Neural progenitor cell (in vitro differentiated cells): Measurements from ENCODE around the gene PAPPA2. TPM values are rescaled to one million over a fixed set of nuclear protein-coding genes. Genes with fewer than 3 reads are reported as not detected.

Source experiments
- DNase-seq: peaks from one replicate; pipeline ENCODE4 v3.0.0-alpha.2; 2016; ENCODE audit warnings: low spot score
- H2AFZ ChIP-seq: fragments of 200-600 bp; sonication (generic); replicated peaks from 2 replicates; pipeline ENCODE4 v1.6.1; 2016; ENCODE audit warnings: antibody characterized with exemption
- H3F3A ChIP-seq: fragments of 200-600 bp; sonication (generic); 2 replicates; pipeline ENCODE4 v1.6.1; 2016; ENCODE audit warnings: antibody characterized with exemption, low read depth
- H3K27ac ChIP-seq: fragments of 200-600 bp; sonication (generic); 2 replicates; pipeline ENCODE4 v1.5.1; 2016; ENCODE audit warnings: mild to moderate bottlenecking
- H3K27me3 ChIP-seq: fragments of 200-600 bp; sonication (generic); 2 replicates; pipeline ENCODE4 v1.6.1; 2016; ENCODE audit warnings: mild to moderate bottlenecking, moderate library complexity
- H3K36me3 ChIP-seq: fragments of 200-600 bp; sonication (generic); 2 replicates; pipeline ENCODE4 v1.5.1; 2016
- H3K4me1 ChIP-seq: fragments of 200-600 bp; sonication (generic); 2 replicates; pipeline ENCODE4 v1.6.1; 2016; ENCODE audit warnings: mixed run types
- H3K4me2 ChIP-seq: fragments of 200-600 bp; sonication (generic); 2 replicates; pipeline ENCODE4 v1.6.1; 2016
- H3K4me3 ChIP-seq: fragments of 200-600 bp; sonication (generic); 2 replicates; pipeline ENCODE4 v1.5.1; 2016
- H3K79me2 ChIP-seq: fragments of 200-600 bp; sonication (generic); 2 replicates; pipeline ENCODE4 v1.6.1; 2016; ENCODE audit warnings: low read depth
- H3K9ac ChIP-seq: fragments of 200-600 bp; sonication (generic); 2 replicates; pipeline ENCODE4 v1.6.1; 2016
- H3K9me3 ChIP-seq: fragments of 200-600 bp; sonication (generic); 2 replicates; pipeline ENCODE4 v1.5.1; 2016; ENCODE audit warnings: low read depth
- H4K20me1 ChIP-seq: fragments of 200-600 bp; sonication (generic); 2 replicates; pipeline ENCODE4 v1.6.1; 2016; ENCODE audit warnings: low read depth
- H3K27ac Mint-ChIP-seq: 3 replicates; pipeline ENCODE4 v1.8.0; 2021; ENCODE audit warnings: mixed read lengths
- H3K27me3 Mint-ChIP-seq: 2 replicates; pipeline ENCODE4 v1.8.0; 2022; ENCODE audit warnings: low read depth, mild to moderate bottlenecking, inconsistent platforms, moderate library complexity, mixed read lengths; ENCODE audit not compliant: insufficient read depth
- H3K36me3 Mint-ChIP-seq: 3 replicates; pipeline ENCODE4 v1.8.0; 2021; ENCODE audit warnings: mixed read lengths
- H3K4me1 Mint-ChIP-seq: 3 replicates; pipeline ENCODE4 v1.8.0; 2021; ENCODE audit warnings: mixed read lengths
- H3K4me3 Mint-ChIP-seq: 3 replicates; pipeline ENCODE4 v1.8.0; 2021; ENCODE audit warnings: mild to moderate bottlenecking, moderate library complexity, mixed read lengths
- H3K9me3 Mint-ChIP-seq: 3 replicates; pipeline ENCODE4 v1.8.0; 2020; ENCODE audit warnings: mixed read lengths
- EZH2 ChIP-seq: fragments of 200-600 bp; sonication (generic); IDR thresholded peaks from 2 replicates; pipeline ENCODE4 v1.6.1; 2017; ENCODE audit warnings: antibody characterized with exemption, mild to moderate bottlenecking, moderate library complexity
- EZH2phosphoT487 ChIP-seq: fragments of 200-600 bp; sonication (generic); IDR thresholded peaks from 2 replicates; pipeline ENCODE4 v1.6.1; 2017; ENCODE audit warnings: antibody characterized with exemption
- total RNA-seq: library from RNA; depleted of rRNA; stranded (reverse); fragments of >200 nt; gene quantifications from 2 replicates; pipeline ENCODE4 v1.2.3, GENCODE V29; 2015; ENCODE audit warnings: low replicate concordance
- TF ChIP-seq, protein P1 (sequence below): fragments of 200-600 bp; sonication (generic); IDR thresholded peaks from 2 replicates; pipeline ENCODE4 v1.5.1; 2017; ENCODE audit warnings: antibody characterized with exemption, mild to moderate bottlenecking

The PAPPA2 gene
- total RNA-seq, 1 donor from 2014 or later, result 0.17 TPM

GRCh38 chr1:176850871-176851270, 387.9 kb downstream of the PAPPA2 start:
- Histone ChIP-seq H3K36me3 (no peaks in the 10 kb centered on the region), H3K4me3 (no peak overlapping the region), H3K9me3 (no peaks in the 10 kb centered on the region), H4K20me1 (no peaks in the 10 kb centered on the region), H3K4me1 (no peaks in the 10 kb centered on the region), H3K27me3 (no peaks in the 10 kb centered on the region), H3K4me2 (no peak overlapping the region), H3K27ac (no peak overlapping the region), H3K79me2 (no peaks in the 10 kb centered on the region), H3F3A (no peaks in the 10 kb centered on the region), H3K9ac (no peak overlapping the region), H2AFZ (no peak overlapping the region)
- DNase-seq, result no peak
- Mint-ChIP-seq H3K27me3 (no peaks in the 10 kb centered on the region), H3K4me1 (peaks cover 5% of the 10 kb centered on the region), H3K36me3 (no peaks in the 10 kb centered on the region), H3K27ac (no peak overlapping the region), H3K9me3 (no peaks in the 10 kb centered on the region), H3K4me3 (no peak overlapping the region)
- TF ChIP-seq EZH2phosphoT487, result no peak

- H3K4me3 ChIP-seq, result no peak overlapping the region
- no peaks in the 10 kb centered on the region for H3K27me3 ChIP-seq
- Mint-ChIP-seq H3K4me1 (peaks cover 5% of the 10 kb centered on the region), H3K4me3 (no peak overlapping the region), H3K9me3 (no peaks in the 10 kb centered on the region), H3K36me3 (no peaks in the 10 kb centered on the region), H3K27me3 (no peaks in the 10 kb centered on the region), H3K27ac (no peak overlapping the region)
- H3F3A ChIP-seq, result no peaks in the 10 kb centered on the region
- no peaks in the 10 kb centered on the region for H3K4me1 ChIP-seq
- no peaks in the 10 kb centered on the region for H3K36me3 ChIP-seq
- no peak overlapping the region for H3K4me2 ChIP-seq
- H2AFZ ChIP-seq, result no peak overlapping the region
- H3K9me3 ChIP-seq, result no peaks in the 10 kb centered on the region
- H3K27ac ChIP-seq, result no peak overlapping the region
- DNase-seq, result no peak
- H3K9ac ChIP-seq, result no peak overlapping the region
- TF ChIP-seq EZH2phosphoT487, result no peak
- TF ChIP-seq, protein P1, sequence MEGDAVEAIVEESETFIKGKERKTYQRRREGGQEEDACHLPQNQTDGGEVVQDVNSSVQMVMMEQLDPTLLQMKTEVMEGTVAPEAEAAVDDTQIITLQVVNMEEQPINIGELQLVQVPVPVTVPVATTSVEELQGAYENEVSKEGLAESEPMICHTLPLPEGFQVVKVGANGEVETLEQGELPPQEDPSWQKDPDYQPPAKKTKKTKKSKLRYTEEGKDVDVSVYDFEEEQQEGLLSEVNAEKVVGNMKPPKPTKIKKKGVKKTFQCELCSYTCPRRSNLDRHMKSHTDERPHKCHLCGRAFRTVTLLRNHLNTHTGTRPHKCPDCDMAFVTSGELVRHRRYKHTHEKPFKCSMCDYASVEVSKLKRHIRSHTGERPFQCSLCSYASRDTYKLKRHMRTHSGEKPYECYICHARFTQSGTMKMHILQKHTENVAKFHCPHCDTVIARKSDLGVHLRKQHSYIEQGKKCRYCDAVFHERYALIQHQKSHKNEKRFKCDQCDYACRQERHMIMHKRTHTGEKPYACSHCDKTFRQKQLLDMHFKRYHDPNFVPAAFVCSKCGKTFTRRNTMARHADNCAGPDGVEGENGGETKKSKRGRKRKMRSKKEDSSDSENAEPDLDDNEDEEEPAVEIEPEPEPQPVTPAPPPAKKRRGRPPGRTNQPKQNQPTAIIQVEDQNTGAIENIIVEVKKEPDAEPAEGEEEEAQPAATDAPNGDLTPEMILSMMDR, result no peak
- no peak for TF ChIP-seq EZH2
- no peaks in the 10 kb centered on the region for H4K20me1 ChIP-seq
- H3K79me2 ChIP-seq, result no peaks in the 10 kb centered on the region
Measured at GRCh38 chr1:176852124-176852523, 389.1 kb downstream of the PAPPA2 start.

DNA sequence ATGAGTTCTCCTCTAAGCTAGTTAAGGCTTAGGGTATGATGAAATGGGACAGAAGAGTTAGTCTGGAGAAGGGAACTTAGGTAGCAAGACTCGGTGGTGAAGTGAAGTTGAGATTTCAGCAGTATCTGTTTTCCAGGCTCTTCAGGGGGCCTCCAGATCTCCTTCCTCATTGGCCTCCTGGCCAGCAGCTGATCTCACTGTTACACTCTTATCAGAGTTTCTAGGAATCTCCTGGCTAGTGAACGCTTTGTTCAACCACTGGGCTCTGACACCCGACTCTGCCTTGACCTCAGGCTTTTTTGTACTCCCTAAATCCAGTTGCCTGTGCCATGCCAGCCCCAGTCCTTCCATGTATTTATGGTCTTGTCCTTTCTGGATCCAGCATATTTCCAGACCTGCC, 390.5 kb downstream of the PAPPA2 start:
- Histone ChIP-seq H3F3A (no peaks in the 10 kb centered on the region), H3K27me3 (no peaks in the 10 kb centered on the region), H3K79me2 (no peaks in the 10 kb centered on the region), H3K36me3 (no peaks in the 10 kb centered on the region), H3K4me2 (no peak overlapping the region), H2AFZ (no peak overlapping the region), H3K9me3 (no peaks in the 10 kb centered on the region), H3K9ac (no peak overlapping the region), H3K4me1 (no peaks in the 10 kb centered on the region), H3K4me3 (no peak overlapping the region), H3K27ac (no peak overlapping the region), H4K20me1 (no peaks in the 10 kb centered on the region)
- Mint-ChIP-seq H3K4me3 (no peak overlapping the region), H3K36me3 (no peaks in the 10 kb centered on the region), H3K9me3 (no peaks in the 10 kb centered on the region), H3K4me1 (peaks cover 5% of the 10 kb centered on the region), H3K27ac (no peak overlapping the region), H3K27me3 (no peaks in the 10 kb centered on the region)
- DNase-seq, result no peak
- no peak for TF ChIP-seq EZH2
- no peak for TF ChIP-seq EZH2phosphoT487
- TF ChIP-seq, protein P1, result no peak

DNA sequence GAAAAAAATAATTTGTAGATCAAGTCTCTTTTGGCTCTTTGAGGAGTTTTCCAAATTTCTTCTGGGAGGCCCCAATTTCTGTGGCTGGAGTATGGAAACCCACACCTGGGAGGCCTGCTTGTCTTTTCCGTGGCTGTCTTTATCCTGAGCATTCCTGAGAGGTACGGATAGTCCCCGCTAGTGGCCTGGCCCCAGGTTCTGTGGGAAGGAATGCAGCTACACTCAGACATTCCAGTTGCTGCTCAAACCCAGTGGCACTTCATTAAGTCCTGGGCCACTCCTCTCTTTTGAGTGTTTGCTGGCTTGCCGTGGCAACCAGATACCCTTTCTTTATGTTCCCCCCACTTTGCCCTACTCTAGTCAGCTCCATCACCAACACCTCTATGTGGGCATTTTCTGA, 391.1 kb downstream of the PAPPA2 start:
- Mint-ChIP-seq H3K9me3 (no peaks in the 10 kb centered on the region), H3K36me3 (no peaks in the 10 kb centered on the region), H3K27me3 (no peaks in the 10 kb centered on the region), H3K27ac (no peak overlapping the region), H3K4me3 (no peak overlapping the region), H3K4me1 (peaks cover 5% of the 10 kb centered on the region)
- no peaks in the 10 kb centered on the region for H4K20me1 ChIP-seq
- H2AFZ ChIP-seq, result no peak overlapping the region
- no peaks in the 10 kb centered on the region for H3K4me1 ChIP-seq
- no peaks in the 10 kb centered on the region for H3K27me3 ChIP-seq
- no peak overlapping the region for H3K27ac ChIP-seq
- H3K9me3 ChIP-seq, result no peaks in the 10 kb centered on the region
- no peaks in the 10 kb centered on the region for H3K36me3 ChIP-seq
- no peak overlapping the region for H3K4me2 ChIP-seq
- peak; percentile 11 for DNase-seq
- no peaks in the 10 kb centered on the region for H3F3A ChIP-seq
- H3K9ac ChIP-seq, result no peak overlapping the region
- no peaks in the 10 kb centered on the region for H3K79me2 ChIP-seq
- TF ChIP-seq EZH2phosphoT487, result no peak
- TF ChIP-seq EZH2, result no peak
- TF ChIP-seq, protein P1, result no peak
- H3K4me3 ChIP-seq, result no peak overlapping the region
